NCI-H146 treated with DMSO at 0.1 percent for 48 hours (cell line): ENCODE data around the gene ISM1.
"Not testable (repeated sequence)": the region's sequence is repeated elsewhere in the genome, so short reads cannot be mapped to it uniquely, and the experiment has no call there.

Experiments
- DNase-seq: peaks from one replicate; lab custom pipeline; 2025; ENCODE audit not compliant: unreplicated experiment; lab: John Stamatoyannopoulos, UW

Gene ISM1

DNA sequence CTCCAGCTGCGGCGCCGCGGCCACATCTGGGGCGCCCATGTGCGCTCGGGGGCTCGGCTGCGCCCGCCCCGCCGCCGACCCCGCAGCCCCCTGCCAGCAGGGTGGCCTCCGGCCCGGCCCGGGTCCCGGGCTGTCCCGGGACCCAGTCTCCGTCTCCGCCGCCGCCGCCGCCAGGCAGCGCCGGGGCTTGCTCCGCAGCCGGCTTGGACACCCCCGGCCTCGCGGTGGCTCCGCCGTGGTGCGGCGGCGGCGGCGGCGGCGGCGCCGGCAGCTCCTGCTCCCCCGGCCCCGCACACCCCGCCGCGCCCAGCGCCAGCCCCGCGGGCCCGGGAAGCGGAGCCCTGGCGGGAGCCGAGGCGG, 219 bp downstream of the ISM1 start:
- no peak for DNase-seq

DNA sequence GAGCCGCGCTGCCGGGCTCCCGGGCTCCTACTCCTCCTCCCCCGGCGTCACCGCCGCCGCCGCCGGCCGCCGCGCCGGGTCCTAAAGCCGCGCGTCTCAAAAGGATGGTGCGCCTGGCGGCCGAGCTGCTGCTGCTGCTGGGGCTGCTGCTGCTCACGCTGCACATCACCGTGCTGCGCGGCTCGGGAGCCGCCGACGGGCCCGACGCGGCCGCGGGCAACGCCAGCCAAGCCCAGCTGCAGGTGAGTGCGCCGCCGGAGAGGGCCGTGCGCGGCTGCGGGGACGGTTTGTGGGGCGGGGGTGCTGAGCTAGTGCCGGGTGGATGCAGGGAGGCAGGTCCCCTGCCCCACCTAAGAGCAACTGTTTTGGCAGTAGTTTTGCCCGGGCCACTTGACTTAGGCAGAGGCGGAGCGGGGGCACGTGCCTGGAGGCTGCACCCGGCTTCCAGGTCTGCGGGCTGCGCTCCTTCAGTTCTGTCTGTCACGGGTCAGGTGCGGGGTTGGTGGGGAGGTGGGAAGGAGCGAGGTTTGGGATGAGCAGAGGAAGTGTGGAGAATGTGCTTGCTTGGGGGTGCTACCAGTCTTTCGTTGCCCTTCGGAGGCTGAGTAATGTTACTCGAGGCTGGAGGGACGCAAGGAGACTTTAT, 722 bp downstream of the ISM1 start:
- peak; percentile 28 for DNase-seq

DNA sequence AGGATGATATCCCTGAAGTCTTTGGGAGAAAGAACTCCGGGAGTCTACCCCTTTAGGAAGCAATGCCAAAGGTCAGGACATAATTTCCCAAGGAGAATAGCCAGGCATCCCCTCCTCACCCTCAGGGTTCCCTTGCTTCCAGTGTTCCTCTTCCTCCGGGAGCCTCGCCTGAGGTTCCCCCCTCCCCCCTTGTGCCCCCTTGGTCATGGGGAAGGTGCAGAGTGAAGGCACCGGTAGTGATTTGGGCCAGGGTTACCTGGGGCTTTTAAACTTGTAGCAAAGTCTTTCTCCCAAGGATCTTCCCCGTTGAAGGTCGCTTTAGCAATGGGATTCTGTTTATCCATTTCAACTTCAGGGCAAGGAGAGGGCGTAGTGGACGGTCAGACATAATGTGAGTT, 1.2 kb downstream of the ISM1 start:
- DNase-seq, result no peak

DNA sequence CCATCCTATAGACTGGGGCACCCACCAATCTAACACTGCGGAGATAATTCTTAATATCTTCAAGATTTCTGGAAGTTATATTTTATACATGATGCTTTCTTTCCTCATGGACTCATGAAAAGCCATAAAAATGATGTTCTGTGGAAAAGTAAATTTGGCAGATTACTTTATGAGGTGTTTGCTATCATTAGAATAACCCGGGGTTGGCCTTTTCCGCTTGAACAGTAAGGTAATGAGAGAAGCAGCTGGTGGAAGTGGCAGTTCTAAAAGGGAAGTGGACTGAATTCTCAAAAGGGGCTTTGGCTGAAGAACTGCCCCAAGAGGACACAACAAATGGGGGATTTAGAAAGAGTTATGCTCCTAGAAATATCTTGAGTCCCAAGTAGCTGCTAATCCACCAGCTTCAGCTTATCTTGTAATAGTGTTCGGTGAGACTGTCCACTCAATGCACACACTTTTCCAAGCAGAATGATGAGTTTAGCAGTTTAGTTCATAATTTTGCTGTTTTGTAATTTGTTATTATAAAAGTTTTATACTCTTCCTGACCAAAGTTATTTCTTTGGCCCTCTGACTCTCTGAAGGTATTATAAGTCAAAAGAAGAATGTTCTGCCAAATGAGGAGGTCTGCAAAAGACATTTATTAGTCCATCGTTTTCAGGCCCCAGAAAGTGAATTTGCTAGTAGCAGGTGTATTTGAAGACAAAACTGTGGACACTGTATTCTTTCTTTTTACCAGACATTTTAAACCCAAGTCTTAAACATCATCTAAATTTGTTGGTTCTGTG, 2.9 kb downstream of the ISM1 start:
- DNase-seq, result no peak

DNA sequence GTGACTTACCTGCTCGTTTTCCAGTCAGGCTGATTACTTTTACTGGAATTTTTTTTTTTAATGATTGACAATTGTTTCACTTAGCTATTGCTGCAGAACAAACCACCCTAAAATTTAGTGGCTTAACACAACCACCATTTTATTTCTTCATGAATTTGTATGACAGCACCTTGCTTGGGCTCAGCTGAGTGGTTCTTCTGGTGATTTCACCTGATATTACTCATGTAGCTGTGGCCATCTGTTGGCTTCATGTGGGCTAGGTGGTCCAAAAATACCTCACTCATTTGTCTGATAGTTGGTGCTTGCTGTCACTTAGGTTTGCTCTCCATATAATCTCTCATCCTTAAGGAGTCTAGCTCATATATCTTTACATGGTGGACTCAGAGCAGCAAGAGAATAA, 5.3 kb downstream of the ISM1 start:
- DNase-seq, result no peak

DNA sequence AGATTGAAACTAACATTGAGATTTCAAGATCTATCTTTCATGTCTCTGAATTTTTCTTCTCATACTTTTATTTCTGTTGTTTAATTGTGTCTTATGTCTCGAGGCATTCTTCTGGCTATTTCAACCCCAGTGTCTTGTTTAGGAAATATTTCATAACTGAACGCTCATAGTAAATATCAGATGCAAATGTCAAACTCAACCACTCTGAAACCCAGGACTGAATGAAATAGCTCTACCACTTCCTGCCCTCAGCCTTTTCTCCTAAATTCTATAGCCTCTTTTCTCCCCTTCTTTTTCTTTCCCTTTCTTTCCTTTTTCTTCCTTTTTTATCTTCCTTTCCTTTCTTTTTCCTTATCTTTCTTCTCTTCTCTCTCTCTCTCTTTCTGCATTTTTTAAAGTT, 7.7 kb downstream of the ISM1 start:
- DNase-seq, result no peak

DNA sequence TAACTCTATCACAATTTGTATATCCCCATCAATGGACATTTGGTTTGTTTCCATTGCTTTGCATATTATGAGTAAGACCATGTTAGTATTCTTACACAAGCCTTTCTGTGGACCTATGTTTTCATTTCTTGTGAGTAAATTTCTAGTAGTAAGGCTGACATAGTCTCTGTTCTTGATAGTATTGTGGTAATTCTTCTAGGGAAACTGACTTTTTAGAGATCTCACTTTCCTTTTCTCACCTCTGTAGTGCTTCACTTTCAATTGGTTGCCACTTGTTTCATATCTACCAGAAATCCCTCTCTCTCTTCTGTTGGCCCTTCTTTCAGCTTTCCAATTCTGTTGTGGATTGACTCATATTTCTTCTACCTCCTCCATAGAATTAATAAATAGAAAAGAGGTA, 8.5 kb downstream of the ISM1 start:
- DNase-seq, result no peak

DNA sequence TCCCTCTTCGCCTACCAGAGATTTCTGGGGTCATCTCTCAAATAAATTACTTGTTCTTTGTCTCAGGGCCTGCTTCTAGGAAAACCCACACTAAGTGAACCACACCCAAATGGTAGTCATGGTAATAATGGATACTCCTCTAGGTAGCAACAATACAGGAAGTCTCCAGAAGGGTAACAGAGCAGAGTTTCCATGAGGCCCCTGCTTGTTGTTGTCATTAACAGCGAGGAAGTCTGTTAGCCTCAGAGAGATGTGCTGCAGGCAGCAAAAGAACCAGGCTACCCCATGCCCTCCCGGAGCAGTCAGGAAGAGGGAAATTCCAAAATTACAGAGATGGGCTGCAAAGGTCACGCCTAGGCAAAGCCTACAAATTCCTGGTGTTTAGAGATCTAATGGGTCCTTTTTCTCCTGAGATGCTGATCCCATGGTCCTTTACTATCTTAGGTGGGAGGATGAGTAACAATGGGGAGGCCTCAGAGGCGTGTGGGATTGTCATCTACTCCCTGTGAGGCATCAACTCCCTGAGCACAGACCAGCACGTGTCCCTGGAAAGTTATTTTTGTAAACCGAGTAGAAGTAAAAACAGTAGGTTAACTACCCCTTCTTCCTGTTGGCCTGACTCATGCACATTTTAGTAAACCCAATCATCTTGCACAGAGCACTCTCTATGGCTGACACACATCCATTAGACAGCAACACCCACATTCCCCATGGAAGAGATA, 10.1 kb downstream of the ISM1 start:
- no peak for DNase-seq

DNA sequence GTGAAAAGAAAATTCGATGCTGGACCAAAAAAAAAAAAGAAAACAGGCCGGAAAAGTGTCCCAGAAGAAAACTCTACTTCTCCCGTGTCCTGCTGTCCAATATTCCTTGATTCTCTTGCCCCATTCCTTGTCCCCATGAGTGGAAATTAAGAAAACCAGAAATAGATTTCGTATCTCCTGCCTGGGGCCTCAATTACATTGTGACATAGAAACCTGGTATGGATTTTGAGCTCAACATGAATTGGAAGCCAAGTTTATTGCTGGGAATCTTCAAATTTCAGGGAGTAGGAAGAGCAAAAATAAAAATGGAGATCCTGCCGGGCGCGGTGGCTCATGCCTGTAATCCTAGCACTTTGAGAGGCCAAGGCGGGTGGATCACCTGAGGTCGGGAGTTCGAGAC, 11.9 kb downstream of the ISM1 start:
- DNase-seq, result no peak

DNA sequence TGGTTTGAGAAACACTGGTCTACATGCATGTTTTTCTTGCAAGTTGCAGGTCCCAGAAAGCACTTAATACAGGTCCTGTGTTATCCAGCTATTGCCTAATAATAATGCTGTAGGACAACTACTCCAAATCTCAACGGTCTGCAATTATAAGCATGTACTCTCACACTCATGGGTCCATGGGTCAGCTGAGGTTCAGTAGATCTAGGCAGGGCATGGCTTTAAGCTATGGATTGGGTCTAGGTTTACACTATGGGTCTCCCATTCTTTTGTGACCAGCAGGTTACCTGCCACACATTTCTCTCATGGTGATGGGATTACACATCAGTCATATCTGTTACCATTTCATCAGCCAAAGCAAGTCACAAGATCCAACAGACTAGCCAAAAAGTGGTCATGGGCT, 13.9 kb downstream of the ISM1 start:
- DNase-seq, result no peak

DNA sequence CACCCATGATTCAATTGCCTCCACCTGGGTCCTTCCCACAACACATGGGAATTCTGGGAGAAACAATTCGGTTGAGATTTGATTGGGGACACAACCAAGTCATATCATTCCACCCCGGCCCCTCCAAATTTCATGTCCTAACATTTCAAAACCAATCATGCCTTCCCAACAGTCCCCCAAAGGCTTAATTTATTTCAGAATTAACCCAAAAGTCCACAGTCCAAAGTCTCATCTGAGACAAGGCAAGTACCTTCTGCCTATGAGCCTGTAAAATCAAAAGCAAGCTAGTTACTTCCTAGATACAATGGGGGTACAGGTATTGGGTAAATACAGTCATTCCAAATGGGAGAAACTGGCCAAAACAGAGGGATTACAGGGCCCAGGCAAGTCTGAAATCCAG, 15.3 kb downstream of the ISM1 start:
- not testable (repeated sequence) for DNase-seq

DNA sequence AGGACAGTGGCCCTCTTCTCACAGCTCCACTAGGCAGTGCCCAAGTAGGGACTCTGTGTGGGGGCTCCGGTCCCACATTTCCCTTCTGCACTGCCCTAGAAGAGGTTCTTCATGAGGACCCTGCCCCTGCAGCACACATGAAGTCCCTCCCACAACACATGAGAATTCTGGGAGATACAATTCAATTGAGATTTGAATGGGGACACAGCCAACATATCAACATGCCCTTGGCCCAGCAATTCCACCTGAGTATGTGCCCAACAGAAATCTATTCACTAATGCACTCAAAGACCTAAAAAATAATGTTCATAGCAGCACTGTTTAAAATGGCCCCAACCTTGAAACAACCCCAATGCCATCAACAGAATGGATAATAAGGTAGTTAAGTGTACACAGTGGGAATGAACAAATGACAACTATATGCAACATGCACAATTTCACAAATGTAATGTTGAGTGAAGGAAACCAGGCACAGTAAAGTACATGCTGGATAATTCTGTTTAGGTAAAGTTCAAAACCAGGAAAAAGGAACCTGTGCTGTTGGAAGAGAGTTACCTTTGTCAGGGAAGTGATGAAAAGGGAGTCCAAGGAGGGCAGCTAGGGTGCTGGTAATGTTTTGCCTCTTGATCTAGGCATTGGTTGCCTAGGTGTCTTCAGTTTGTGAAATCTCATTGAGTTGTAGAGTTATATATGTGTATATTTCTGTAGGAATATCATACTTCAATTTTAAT, 16.1 kb downstream of the ISM1 start:
- DNase-seq, result no peak

DNA sequence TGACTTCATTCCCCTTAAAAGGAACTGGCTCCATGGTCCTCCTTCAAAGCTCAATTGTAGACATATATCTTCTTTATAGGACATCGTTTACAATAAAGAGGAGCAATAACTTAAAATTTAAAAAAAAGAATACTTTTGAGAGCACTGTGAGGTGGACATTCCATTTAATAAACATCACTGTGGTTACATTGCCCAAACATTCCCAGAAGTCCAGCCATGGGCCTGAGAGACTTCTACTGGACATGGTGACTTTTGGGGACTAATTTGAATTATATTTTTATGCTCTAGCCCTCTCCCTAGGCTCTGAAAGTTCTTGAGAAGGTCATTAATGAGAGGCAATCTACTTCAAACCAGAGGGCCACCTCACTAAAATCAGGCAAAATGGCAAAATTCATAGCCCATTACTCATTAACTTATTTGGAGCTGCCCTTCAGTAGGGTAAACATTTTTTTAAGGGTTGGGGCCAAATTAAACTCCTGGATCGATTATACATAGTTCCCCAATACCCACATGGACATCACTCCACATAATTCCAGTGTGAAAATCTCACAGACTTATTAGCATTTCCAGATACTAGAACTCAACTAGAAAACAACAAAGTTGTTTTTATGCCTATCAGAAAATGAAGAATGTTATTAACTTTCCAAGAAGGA, 17.1 kb downstream of the ISM1 start:
- DNase-seq, result no peak

DNA sequence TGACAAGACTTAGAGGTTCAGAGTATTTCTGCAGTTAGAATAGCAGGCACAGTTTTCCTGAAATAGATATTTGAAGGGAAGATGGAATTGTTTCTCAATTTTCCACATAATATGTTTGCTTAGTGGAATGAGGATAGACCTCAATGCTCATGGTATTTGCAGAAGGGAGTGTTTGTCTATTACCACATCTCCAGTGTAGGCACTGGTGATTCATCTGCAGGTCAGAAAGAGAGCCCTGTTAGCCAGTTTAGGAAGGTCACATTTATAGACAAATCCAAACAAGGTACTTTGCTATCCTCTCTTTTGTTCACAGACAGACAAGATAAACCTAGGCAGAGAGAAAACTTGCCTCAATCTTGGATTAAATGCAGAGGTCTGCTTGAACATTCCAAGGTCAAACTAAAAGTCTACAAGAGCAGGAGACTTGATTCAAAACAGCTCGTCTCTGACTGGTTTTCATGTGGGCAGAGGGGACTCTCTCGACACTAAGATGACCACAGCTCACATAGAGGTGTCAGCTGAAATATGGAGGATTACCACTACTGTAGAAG, 22.8 kb downstream of the ISM1 start:
- no peak for DNase-seq

DNA sequence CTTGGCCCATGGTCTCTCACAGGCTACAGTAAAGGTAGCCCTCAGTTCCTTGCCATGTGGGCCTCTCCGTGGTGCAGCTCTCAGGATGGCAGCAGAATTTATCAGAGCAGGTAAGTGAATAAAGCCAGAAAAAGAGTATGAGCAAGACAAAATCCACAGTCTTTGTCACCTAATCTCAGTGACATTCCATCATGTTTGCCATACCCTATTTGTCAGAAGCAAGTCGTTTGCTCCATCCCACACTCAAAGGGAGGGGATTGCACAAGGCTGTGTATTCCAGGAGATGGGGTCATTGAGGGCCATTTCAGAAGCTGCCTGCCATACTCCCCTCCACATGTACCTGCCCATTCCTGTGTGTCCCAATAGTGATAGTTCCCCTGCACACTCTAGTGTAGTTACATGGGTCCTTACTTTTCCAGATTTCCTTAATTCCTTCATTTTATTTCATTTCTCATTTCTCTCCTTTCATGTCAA, 24.2 kb downstream of the ISM1 start:
- DNase-seq, result no peak

DNA sequence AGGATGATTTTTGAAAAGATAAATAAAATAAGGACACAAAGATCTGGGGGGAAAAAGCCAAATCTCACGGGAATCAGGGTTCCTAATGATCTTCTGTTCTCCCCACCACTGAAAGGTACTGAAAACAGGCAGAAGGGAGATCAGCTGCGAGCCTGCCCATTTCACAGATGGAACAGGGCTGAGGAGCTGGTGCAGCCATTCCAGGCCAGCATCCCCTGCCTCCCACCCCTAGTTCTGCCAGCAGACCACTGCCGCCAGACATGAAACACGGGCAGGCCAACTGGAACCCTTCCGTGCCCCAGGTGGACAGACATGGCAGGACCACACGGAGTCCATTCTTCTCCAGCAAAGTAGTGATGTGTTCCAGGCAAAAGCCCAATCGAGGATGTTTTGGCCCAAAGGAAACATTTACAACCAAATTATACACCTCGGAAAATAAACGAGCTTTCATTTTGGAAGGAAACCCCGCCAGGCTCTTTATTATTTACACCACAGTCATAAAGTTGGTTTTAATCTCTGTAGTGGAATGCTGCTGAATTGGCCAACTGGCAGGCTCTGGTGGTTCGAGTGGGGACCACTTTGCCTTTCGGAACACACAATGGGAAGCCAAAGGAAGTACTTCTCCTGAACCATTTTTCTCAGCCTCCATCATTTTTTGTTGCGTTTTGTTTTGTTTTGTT, 28.2 kb downstream of the ISM1 start:
- no peak for DNase-seq

DNA sequence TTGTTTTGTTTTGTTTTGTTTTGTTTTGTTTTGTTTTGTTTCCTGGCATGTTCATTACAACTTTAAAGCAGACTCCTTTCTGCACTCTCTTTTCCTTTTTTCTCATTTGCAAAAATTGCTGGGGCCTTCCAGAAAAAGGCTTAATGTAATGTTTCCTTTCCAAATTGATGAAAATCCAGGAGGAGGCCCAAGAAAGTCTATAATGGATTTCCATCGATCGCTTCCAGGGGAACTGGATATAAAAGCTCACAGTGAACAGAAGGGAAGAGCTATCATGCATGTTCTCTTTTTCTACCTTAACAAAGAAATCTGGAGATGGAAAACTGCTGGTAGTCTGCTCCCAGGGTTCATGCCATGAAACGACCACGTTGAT, 28.7 kb downstream of the ISM1 start:
- DNase-seq, result no peak

DNA sequence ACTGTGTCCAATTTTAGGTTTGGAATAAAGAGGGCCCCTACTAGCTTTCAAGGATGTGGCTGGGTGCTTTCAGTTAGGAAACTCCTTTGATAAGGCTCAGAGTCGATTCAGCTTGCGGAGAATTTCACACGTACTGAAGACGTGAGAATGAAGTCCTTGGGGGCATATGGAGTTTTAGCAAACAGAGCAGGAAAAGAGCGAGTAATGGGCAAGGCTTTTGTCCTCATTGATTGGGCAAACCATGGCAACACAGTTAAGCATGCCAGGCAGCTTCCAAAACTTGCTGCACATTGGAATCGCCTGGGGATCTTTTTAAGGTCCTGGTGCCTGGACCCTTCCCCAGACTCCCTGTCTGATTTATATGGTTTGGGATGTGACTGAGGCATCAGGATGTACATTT, 29.2 kb downstream of the ISM1 start:
- no peak for DNase-seq

DNA sequence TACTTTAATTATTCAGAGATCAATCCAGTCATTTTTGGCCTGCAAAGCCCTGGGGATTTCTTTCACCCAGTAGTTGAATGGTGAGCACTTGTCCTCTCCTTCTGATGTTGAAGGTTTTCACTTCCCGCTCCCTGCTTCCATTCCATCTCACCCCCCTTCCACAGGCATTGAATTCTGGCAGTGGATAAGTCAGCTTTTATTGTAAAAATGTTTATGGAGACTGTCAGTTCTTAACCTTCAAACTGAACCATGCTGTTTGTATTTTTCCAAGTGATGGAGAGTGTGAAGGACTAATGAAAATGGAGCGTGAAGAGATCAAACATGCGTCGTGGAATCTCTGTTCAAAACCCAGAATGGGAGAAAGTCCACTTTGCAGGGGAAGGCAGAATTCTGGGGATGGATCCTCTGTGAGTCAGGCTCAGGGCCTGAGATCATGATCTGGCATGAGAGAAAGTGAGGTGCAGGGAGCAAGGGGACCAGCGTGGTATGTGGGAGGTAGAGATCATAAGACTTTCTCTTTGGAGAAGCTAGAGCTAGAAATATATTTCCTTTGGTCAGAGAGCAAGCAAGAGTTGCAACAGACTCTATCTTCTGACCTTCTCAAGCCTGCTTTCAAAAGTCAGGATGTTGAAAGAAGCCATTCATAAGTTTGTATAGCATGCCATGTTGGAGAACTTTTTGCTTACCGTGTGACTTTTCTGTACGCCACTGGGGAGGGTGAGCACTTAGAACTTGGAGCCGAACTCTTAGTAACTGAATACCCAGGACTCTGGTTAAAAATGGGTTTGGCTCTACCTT, 30.2 kb downstream of the ISM1 start:
- DNase-seq, result no peak
